Duodenal mucosa (tissue), 2 donors: ENCODE data around the gene TGFBR3.

Experiments used
- H3K27ac ChIP-seq: one replicate; pipeline ENCODE4 v1.7.0; 2013; ENCODE audit warnings: low read depth, low read length
- H3K27me3 ChIP-seq, 2 donors: one replicate each; pipeline ENCODE4 v1.7.0; 2013; ENCODE audit warnings: low read length in 2 of 2, control low read depth in 1 of 2; ENCODE audit not compliant: insufficient read depth in 2 of 2, control insufficient read depth in 1 of 2
- H3K36me3 ChIP-seq, 2 donors: one replicate each; pipeline ENCODE4 v1.7.0; 2013; ENCODE audit warnings: low read length in 2 of 2, control low read depth in 1 of 2; ENCODE audit not compliant: insufficient read depth in 2 of 2, control insufficient read depth in 1 of 2
- H3K4me1 ChIP-seq, 2 donors: one replicate each; pipeline ENCODE4 v1.7.0; 2013; ENCODE audit warnings: low read length in 2 of 2, control low read depth in 1 of 2; ENCODE audit not compliant: insufficient read depth in 2 of 2, control insufficient read depth in 1 of 2
- H3K4me3 ChIP-seq, 2 donors: one replicate each; pipeline ENCODE4 v1.7.0; 2013; ENCODE audit warnings: low read length in 2 of 2, low read depth in 1 of 2
- H3K9ac ChIP-seq, 2 donors: one replicate each; pipeline ENCODE4 v1.7.0; 2013; ENCODE audit warnings: low read length in 2 of 2, low read depth in 1 of 2
- H3K9me3 ChIP-seq, 2 donors: one replicate each; pipeline ENCODE4 v1.7.0; 2013; ENCODE audit warnings: low read length in 2 of 2, control low read depth in 1 of 2; ENCODE audit not compliant: control insufficient read depth in 1 of 2

TGFBR3 gene

GRCh38 chr1:91783423-91784170 is 102.4 kb downstream of the TGFBR3 start:
- H3K27me3 ChIP-seq = no peaks in the 10 kb centered on the region
- peaks cover 0 to 6% of the 10 kb centered on the region in 2 donors for H3K4me1 ChIP-seq
- no peaks in the 10 kb centered on the region for H3K9me3 ChIP-seq
- H3K27ac ChIP-seq = no peak overlapping the region
- no peak overlapping the region for H3K4me3 ChIP-seq
- peaks cover 3% of the 10 kb centered on the region in 2 donors for H3K36me3 ChIP-seq
- H3K9ac ChIP-seq = no peak overlapping the region

GRCh38 chr1:91781901-91782622 is 103.9 kb downstream of the TGFBR3 start:
- H3K9me3 ChIP-seq = no peaks in the 10 kb centered on the region
- H3K9ac ChIP-seq = no peak overlapping the region
- H3K27me3 ChIP-seq = no peaks in the 10 kb centered on the region
- H3K4me3 ChIP-seq = no peak overlapping the region
- H3K36me3 ChIP-seq = peaks cover 3% of the 10 kb centered on the region in 2 donors
- H3K4me1 ChIP-seq = peaks cover 0 to 6% of the 10 kb centered on the region in 2 donors
- no peak overlapping the region for H3K27ac ChIP-seq

- Histone ChIP-seq H3K27me3 (no peaks in the 10 kb centered on the region), H3K27ac (no peak overlapping the region), H3K4me1 (peaks cover 0 to 6% of the 10 kb centered on the region in 2 donors), H3K9ac (no peak overlapping the region), H3K4me3 (no peak overlapping the region), H3K36me3 (peaks cover 3% of the 10 kb centered on the region in 2 donors), H3K9me3 (no peaks in the 10 kb centered on the region)
These were observed 104.6 kb downstream of the TGFBR3 start for GRCh38 chr1:91781371-91781825.

- Histone ChIP-seq H3K9ac (no peak overlapping the region), H3K9me3 (no peaks in the 10 kb centered on the region), H3K36me3 (peaks cover 3% of the 10 kb centered on the region in 2 donors), H3K27me3 (no peaks in the 10 kb centered on the region), H3K4me3 (no peak overlapping the region), H3K27ac (no peak overlapping the region), H3K4me1 (no peaks in the 10 kb centered on the region)
These were observed 106.4 kb downstream of the TGFBR3 start for GRCh38 chr1:91779548-91780021.

- H3K4me1 ChIP-seq = no peaks in the 10 kb centered on the region
- H3K9ac ChIP-seq = no peak overlapping the region
- H3K9me3 ChIP-seq = no peaks in the 10 kb centered on the region
- no peak overlapping the region for H3K27ac ChIP-seq
- no peak overlapping the region for H3K4me3 ChIP-seq
- H3K36me3 ChIP-seq = peaks cover 3% of the 10 kb centered on the region in 2 donors
- no peaks in the 10 kb centered on the region for H3K27me3 ChIP-seq
These were observed 107.0 kb downstream of the TGFBR3 start for GRCh38 chr1:91778964-91779363.

- H3K36me3 ChIP-seq = peaks cover 2 to 3% of the 10 kb centered on the region in 2 donors
These were observed 108.2 kb downstream of the TGFBR3 start for GRCh38 chr1:91777630-91778300.

GRCh38 chr1:91777196-91777595 is 108.8 kb downstream of the TGFBR3 start:
- Histone ChIP-seq H3K4me3 (no peak overlapping the region), H3K36me3 (peaks cover 0 to under 1% of the 10 kb centered on the region in 2 donors), H3K4me1 (no peaks in the 10 kb centered on the region), H3K9me3 (no peaks in the 10 kb centered on the region), H3K27ac (no peak overlapping the region), H3K27me3 (no peaks in the 10 kb centered on the region), H3K9ac (no peak overlapping the region)

More at GRCh38 chr1:91777630-91778300, 108.2 kb downstream of the TGFBR3 start:
- no peaks in the 10 kb centered on the region for H3K4me1 ChIP-seq
- H3K9ac ChIP-seq = no peak overlapping the region
- H3K4me3 ChIP-seq = no peak overlapping the region
- H3K27me3 ChIP-seq = no peaks in the 10 kb centered on the region
- no peak overlapping the region for H3K27ac ChIP-seq
- H3K9me3 ChIP-seq = no peaks in the 10 kb centered on the region

- Histone ChIP-seq H3K9me3 (no peaks in the 10 kb centered on the region), H3K27ac (no peak overlapping the region), H3K4me1 (no peaks in the 10 kb centered on the region), H3K9ac (no peak overlapping the region), H3K36me3 (no peaks in the 10 kb centered on the region), H3K27me3 (no peaks in the 10 kb centered on the region), H3K4me3 (no peak overlapping the region)
These were observed 109.7 kb downstream of the TGFBR3 start for GRCh38 chr1:91776068-91776794.

- H3K4me3 ChIP-seq = no peak overlapping the region
- no peak overlapping the region for H3K9ac ChIP-seq
- H3K36me3 ChIP-seq = no peaks in the 10 kb centered on the region
- H3K27me3 ChIP-seq = no peaks in the 10 kb centered on the region
- no peaks in the 10 kb centered on the region for H3K9me3 ChIP-seq
- H3K4me1 ChIP-seq = no peaks in the 10 kb centered on the region
- H3K27ac ChIP-seq = no peak overlapping the region
These were observed 110.7 kb downstream of the TGFBR3 start for GRCh38 chr1:91775227-91775626.
